K562 treated with DMSO at 1 percent for 4 hours (cell line): ENCODE data around the gene EPHA7. TPM values are rescaled to one million over a fixed set of nuclear protein-coding genes. Genes with fewer than 3 reads are reported as not detected.

Experiments used
- total RNA-seq: library from RNA; unstranded; fragments of 300-600 nt; gene quantifications from 2 replicates; pipeline ENCODE4 v1.2.3, GENCODE V29; 2022; ENCODE audit not compliant: insufficient read depth

Gene EPHA7
- total RNA-seq = not detected in 2 replicates

GRCh38 chr6:93419304-93420162, at the start of gene EPHA7:
TSS of gene EPHA7 (minus strand) at chr6:93419559. CDS start at chr6:93419341, 218 bp downstream.

